Measurements from ENCODE around the gene SNAI3. TPM values are rescaled to one million over a fixed set of nuclear protein-coding genes. Genes with fewer than 3 reads are reported as not detected.

SNAI3 gene
- total and polyA plus RNA-seq, 9 of the 15 experiments (the other 6 are each of a cell fraction or from before 2014, with no cell fraction given) = 0.04 to 4.1 (median 0.80) TPM; not detected in 1

DNA sequence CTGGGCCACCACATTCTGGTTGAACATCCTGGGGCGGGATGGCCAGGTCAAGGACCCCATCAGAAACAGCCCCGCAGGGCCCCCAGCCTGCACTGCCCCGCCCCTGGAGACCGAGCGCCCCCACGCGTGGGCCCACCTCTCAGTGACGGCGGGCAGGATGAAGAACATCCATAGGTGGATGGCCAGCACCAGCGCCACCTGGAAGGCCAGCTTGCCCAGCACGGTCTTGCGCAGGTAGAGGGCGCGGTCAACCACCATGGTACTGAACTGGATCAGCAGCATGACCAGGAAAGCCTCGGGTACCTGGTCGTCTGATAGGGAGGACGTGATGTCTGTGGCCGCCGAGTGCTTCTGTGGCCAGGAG is 33.6 kb upstream of the SNAI3 start:
- ATAC-seq = no peak
- Histone ChIP-seq H3K4me2 (ENCODE audit: insufficient read depth, low read length) (no peak overlapping the region), H3K4me3 (no peak overlapping the region), H3K9me3 (replicated peaks; ENCODE audit: control insufficient read depth, insufficient read depth, low read depth, low read length) (0 out of 2 replicates have a peak, but pooled peaks cover 2% of the 10 kb centered on the region), H3K27me3 (ENCODE audit: control insufficient read depth in 2 of 2, insufficient read depth in 2 of 2, low read length in 2 of 2) (no peaks in the 10 kb centered on the region; a peak in 1 of 5 replicates), H3K79me2 (ENCODE audit: control insufficient read depth, insufficient read depth, low read length) (no peaks in the 10 kb centered on the region; the same call in 2 of the 3 replicates), H3K27ac (ENCODE audit: extremely low read depth, low read depth, low read length) (no peak overlapping the region), H3K9me1 (ENCODE audit: control insufficient read depth, insufficient read depth, low read length) (peaks cover 3% of the 10 kb centered on the region), H2AFZ (ENCODE audit: low read depth, low read length) (no peak overlapping the region), H4K20me1 (replicated peaks; ENCODE audit: control insufficient read depth, insufficient read depth, low read length) (no peaks in the 10 kb centered on the region), H3K9ac (ENCODE audit: insufficient read depth in 1 of 2, low read depth in 2 of 2, low read length in 2 of 2) (no peak overlapping the region), H3K4me1 (replicated peaks in 1 of 2; ENCODE audit: control insufficient read depth in 2 of 2, insufficient read depth in 2 of 2, low read length in 2 of 2) (peaks cover 0 to 47% of the 10 kb centered on the region in 2 experiments; a peak in 1 of 5 replicates), H3K36me3 (ENCODE audit: control insufficient read depth, insufficient read depth, low read length) (peaks cover 100% of the 10 kb centered on the region)
- 94% methylated on average over 17 of the region's 19 CpGs for WGBS (ENCODE audit: insufficient coverage, low coverage, missing lambda C conversion rate)
- ChIA-PET CTCF (ENCODE audit: low intra/inter-chr PET ratio) (no interaction called here), POLR2A (interaction anchor here (1.1 kb wide), 1 partner anchor 15 kb away, joined by 3 read pairs; no protein-coding TSS in a partner anchor)
- DNase-seq (ENCODE audit: extremely low read depth in 1 of 4, low spot score in 3 of 4) = no peak
- no peak for FAIRE-seq
- intact Hi-C loops (cut with micrococcal nuclease) (no loop called here), in situ Hi-C loops (cut with MboI) (no loop called here)
- no TSS peak for BruUV-seq (replicated peaks)
- TF ChIP-seq RBFOX2 (IDR thresholded peaks at IDR 0.05; ENCODE audit: low read depth, low read length) = 0 out of 2 replicates have a peak, but pooled peaks have one; percentile 4
- peak; percentile 82 for TF ChIP-seq RBM22 (IDR thresholded peaks at IDR 0.05; ENCODE audit: low read depth, low read length, poor library complexity, severe bottlenecking)
- no peak for TF ChIP-seq ILF3 (IDR thresholded peaks at IDR 0.05; ENCODE audit: borderline replicate concordance)
- no peak for TF ChIP-seq POLR2A (conservative IDR thresholded peaks at IDR 0.05)
- TF ChIP-seq L3MBTL2 (IDR thresholded peaks at IDR 0.05) = no peak
- TF ChIP-seq POLR2G (IDR thresholded peaks at IDR 0.05; ENCODE audit: low read depth, low read length) = peak; percentile 53

Measured in K562 (cell line).